GM12801 (cell line): ENCODE data around the gene RFX3.

Experiments used
- CTCF ChIP-seq: IDR thresholded peaks from one replicate; pipeline ENCODE4 v1.5.1; 2011; ENCODE audit warnings: control low read depth; ENCODE audit not compliant: insufficient read length; ENCODE audit errors: extremely low read depth

Gene RFX3

GRCh38 chr9:3348169-3348568 is 177.6 kb downstream of the RFX3 start:
- TF ChIP-seq CTCF, result no peak

GRCh38 chr9:3346549-3346948 is 179.3 kb downstream of the RFX3 start:
- TF ChIP-seq CTCF, result no peak

GRCh38 chr9:3343671-3344070 is 182.1 kb downstream of the RFX3 start:
- TF ChIP-seq CTCF, result no peak

- TF ChIP-seq CTCF, result no peak
Observed at GRCh38 chr9:3342159-3342777, 183.5 kb downstream of the RFX3 start.

GRCh38 chr9:3337515-3338225 is 188.1 kb downstream of the RFX3 start:
- no peak for TF ChIP-seq CTCF

GRCh38 chr9:3336951-3337350 is 188.8 kb downstream of the RFX3 start:
- no peak for TF ChIP-seq CTCF

- no peak for TF ChIP-seq CTCF
Observed at GRCh38 chr9:3332802-3333201, 193.0 kb downstream of the RFX3 start.
